Suppressor macrophage (primary cell): ENCODE results near the gene CD2.
A peak's percentile ranks its signal among the peaks of the same experiment; 100 is the strongest.
"Not testable (repeated sequence)": the region's sequence is repeated elsewhere in the genome, so short reads cannot be mapped to it uniquely, and the experiment has no call there.

Source experiments
- DNase-seq, 4 experiments: peaks; one replicate each; pipeline ENCODE4 v3.0.0-alpha.2; 2020 to 2022

CD2 gene

GRCh38 chr1:116732726-116733125 lies 21.5 kb upstream of the CD2 start:
- DNase-seq, result no peak

GRCh38 chr1:116733476-116734365 lies 20.5 kb upstream of the CD2 start:
- peak; percentile 56 to 75 (median 74) for DNase-seq

- DNase-seq, result no peak
These were observed 19.0 kb upstream of the CD2 start for GRCh38 chr1:116735246-116735645.

GRCh38 chr1:116737020-116737854 lies 17.0 kb upstream of the CD2 start:
- DNase-seq, result peak; percentile 73 to 84 (median 79)

GRCh38 chr1:116737855-116738321 lies 16.3 kb upstream of the CD2 start:
- no peak for DNase-seq

GRCh38 chr1:116738673-116739370 lies 15.4 kb upstream of the CD2 start:
- peak in 3 of 4 experiments; percentile 34 to 45 (median 41) for DNase-seq

GRCh38 chr1:116739371-116740012 lies 14.7 kb upstream of the CD2 start:
- DNase-seq, result peak in 3 of 4 experiments; percentile 21 to 43 (median 31)

GRCh38 chr1:116740296-116740695 lies 13.9 kb upstream of the CD2 start:
- no peak for DNase-seq

GRCh38 chr1:116740746-116741145 lies 13.5 kb upstream of the CD2 start:
- DNase-seq, result peak; percentile 48 to 75 (median 63)

GRCh38 chr1:116741836-116742565 lies 12.2 kb upstream of the CD2 start:
- no peak for DNase-seq

- peak in 2 of 4 experiments; percentile 33 to 36 for DNase-seq
These were observed 10.7 kb upstream of the CD2 start for GRCh38 chr1:116743535-116743934.

GRCh38 chr1:116748272-116748671 lies 6.0 kb upstream of the CD2 start:
- DNase-seq, result no peak

GRCh38 chr1:116751146-116751545 lies 3.1 kb upstream of the CD2 start:
- peak in 3 of 4 experiments; percentile 60 to 68 (median 63) for DNase-seq

- peak in 3 of 4 experiments; percentile 49 to 68 (median 52) for DNase-seq
These were observed 2.6 kb upstream of the CD2 start for GRCh38 chr1:116751621-116752020.

GRCh38 chr1:116753312-116753711 lies 918 bp upstream of the CD2 start:
- DNase-seq, result no peak

- DNase-seq, result no peak
These were observed 836 bp downstream of the CD2 start for GRCh38 chr1:116755066-116755465.

- no peak for DNase-seq
These were observed 1.5 kb downstream of the CD2 start for GRCh38 chr1:116755681-116756080.

GRCh38 chr1:116756092-116756491 lies 1.9 kb downstream of the CD2 start:
- not testable (repeated sequence) for DNase-seq

- not testable (repeated sequence) for DNase-seq
These were observed 4.2 kb downstream of the CD2 start for GRCh38 chr1:116758456-116758815.

GRCh38 chr1:116759636-116760035 lies 5.4 kb downstream of the CD2 start:
- no peak for DNase-seq

GRCh38 chr1:116760487-116760886 lies 6.3 kb downstream of the CD2 start:
- DNase-seq, result no peak
